Endothelial cell of umbilical vein (primary cell): Measurements from ENCODE around the gene KLF16.

ENCODE experiments used
- CTCF ChIP-seq, 2 donors: IDR thresholded peaks; 1 replicate in 1 of 2; 2 replicates in 1 of 2; pipeline ENCODE4 v1.5.1; 2011; ENCODE audit warnings: low read length in 2 of 2, mild to moderate bottlenecking in 2 of 2, moderate library complexity in 2 of 2, control low read depth in 1 of 2, inconsistent platforms in 1 of 2, low read depth in 1 of 2; ENCODE audit not compliant: insufficient read depth in 1 of 2; ENCODE audit errors: extremely low read depth in 1 of 2
- EZH2 ChIP-seq: IDR thresholded peaks from 2 replicates; pipeline ENCODE4 v1.6.1; 2012; ENCODE audit warnings: borderline replicate concordance, low read depth, mild to moderate bottlenecking, moderate library complexity, low read length, inconsistent platforms; ENCODE audit not compliant: severe bottlenecking
- FOS ChIP-seq: IDR thresholded peaks from 2 replicates; pipeline ENCODE4 v1.6.1; 2011; ENCODE audit warnings: mild to moderate bottlenecking, low read length, moderate library complexity, borderline replicate concordance; ENCODE audit not compliant: insufficient read depth
- JUN ChIP-seq: IDR thresholded peaks from 2 replicates; pipeline ENCODE4 v1.6.1; 2011; ENCODE audit warnings: borderline replicate concordance, low read depth; ENCODE audit not compliant: insufficient read length, insufficient read depth
- MYC ChIP-seq: IDR thresholded peaks from one replicate; pipeline ENCODE4 v1.6.1; 2011; ENCODE audit warnings: mild to moderate bottlenecking, low read depth, low read length
- POLR2A ChIP-seq: IDR thresholded peaks from 2 replicates; pipeline ENCODE4 v1.6.1; 2012; ENCODE audit warnings: low read depth, mild to moderate bottlenecking, control low read depth, low read length
- POLR2AphosphoS5 ChIP-seq: IDR thresholded peaks from 2 replicates; pipeline ENCODE4 v1.6.1; 2012; ENCODE audit warnings: low read depth, mild to moderate bottlenecking, control low read depth, low read length, moderate library complexity; ENCODE audit not compliant: insufficient read depth

- TF ChIP-seq CTCF (IDR thresholded peaks at IDR 0.05; ENCODE audit: extremely low read depth in 1 of 2, insufficient read depth in 1 of 2, low read depth in 1 of 2, low read length in 2 of 2) (no peak), POLR2A (no peak), JUN (no peak), FOS (no peak), POLR2AphosphoS5 (no peak), EZH2 (no peak), MYC (no peak)
Observed at GRCh38 chr19:1827566-1828278, 35.7 kb downstream of the KLF16 start.
